Kasumi-1 (cell line): ENCODE results near the gene ANKRD33B.
A peak's percentile ranks its signal among the peaks of the same experiment; 100 is the strongest.
"Not testable (repeated sequence)": the region's sequence is repeated elsewhere in the genome, so short reads cannot be mapped to it uniquely, and the experiment has no call there.

Experiments
- DNase-seq, 2 experiments: peaks; one replicate each; lab custom pipeline; 2025; lab: John Stamatoyannopoulos, UW

Gene ANKRD33B

DNA sequence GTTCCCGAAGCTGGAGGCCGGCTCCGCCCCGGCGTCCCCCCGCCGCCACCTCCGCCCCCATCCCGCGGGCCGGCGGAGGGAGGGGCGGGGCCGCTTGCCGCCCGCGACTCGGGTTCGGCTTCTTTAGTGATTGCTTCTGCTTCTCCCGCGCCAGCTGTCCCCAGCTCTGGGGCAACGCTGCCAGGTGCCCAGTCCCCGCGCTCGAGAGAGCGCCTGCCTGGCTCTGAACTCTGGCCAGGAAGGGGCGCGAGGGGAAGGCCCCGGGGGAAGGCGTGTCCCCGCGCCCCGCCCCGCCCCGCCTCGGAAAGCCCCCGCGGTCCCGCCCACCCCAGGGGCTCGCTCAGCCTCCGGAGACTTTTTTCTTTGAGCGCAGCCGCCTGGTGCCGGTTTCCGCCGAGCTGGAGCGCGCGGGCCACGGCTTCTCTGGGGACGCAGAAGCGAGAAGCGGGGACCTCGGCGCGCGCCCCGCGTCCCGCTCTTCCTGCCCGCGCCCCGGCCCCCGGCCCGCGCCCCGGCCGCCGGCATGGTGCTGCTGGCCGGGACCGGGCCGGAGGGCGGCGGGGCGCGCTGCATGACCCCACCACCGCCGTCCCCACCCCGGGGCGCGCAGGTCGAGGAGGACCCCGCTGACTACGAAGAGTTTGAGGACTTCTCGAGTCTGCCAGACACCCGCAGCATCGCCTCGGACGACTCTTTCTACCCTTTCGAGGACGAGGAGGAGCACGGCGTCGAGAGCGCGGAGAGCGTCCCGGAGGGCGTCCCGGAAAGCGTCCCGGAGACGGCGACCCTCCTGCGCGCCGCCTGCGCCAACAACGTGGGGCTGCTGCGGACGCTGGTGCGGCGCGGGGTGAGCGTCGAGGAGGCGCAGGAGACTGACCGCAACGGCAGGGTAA, at the start of gene ANKRD33B:
ANKRD33B (plus strand) TSS at position 126 of the 893 bp plus-strand sequence; CDS start at position 524, 398 bp downstream.
- peak; percentile 61 to 65 for DNase-seq

DNA sequence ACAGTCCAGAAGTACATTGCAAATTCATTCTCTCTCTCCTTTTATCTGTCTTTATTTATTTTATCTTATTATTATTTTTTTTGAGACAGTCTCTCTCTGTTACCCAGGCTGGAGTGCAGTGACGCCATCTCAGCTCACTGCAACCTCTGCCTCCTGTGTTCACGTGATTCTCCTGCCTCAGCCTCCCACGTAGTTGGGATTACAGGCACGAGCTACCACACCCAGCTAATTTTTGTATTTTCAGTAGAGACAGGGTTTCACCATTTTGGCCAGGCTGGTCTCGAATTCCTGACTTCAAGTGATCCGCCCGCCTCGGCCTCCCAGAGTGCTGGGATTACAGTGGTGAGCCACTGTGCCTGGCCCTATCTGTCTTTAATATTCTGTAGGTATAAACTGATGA, 49.3 kb upstream of the ANKRD33B start:
- not testable (repeated sequence) for DNase-seq

DNA sequence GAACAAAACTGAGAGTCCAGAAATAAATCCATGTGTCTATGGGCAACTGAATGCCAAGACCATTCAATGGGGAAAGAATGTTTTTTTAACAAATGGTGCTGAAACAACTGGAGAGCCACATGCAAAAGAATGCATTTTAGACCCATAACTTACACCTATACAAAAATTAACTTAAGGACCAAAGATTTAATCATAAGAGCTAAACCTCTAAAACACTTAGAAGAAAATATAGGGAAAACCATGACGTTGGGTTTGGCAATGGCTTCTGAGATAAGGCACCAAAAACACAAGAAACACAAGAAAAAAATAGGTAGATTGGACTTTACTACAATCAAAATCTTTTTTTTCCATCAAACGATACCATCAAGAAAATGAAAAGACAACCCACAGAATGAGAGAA, 48.4 kb upstream of the ANKRD33B start:
- DNase-seq, result no peak

DNA sequence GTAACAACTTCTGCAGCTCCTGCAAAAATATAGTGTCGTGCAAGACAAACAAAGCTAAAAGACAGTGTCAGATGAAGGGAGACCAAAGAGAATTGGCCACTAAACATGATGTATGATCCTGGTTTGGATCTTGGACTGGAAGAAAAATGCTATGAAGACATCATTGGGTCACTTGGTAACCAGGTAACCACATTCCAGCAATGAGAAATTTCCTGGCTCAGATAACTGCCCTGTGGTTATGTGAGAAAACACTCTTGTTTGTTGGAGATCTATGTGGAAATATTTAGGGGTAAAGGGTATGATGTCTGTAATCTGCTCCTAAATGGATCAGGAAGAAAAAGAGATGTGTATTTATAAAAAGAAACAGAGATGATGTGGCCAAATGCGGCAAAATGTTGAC, 45.5 kb upstream of the ANKRD33B start:
- DNase-seq, result no peak

DNA sequence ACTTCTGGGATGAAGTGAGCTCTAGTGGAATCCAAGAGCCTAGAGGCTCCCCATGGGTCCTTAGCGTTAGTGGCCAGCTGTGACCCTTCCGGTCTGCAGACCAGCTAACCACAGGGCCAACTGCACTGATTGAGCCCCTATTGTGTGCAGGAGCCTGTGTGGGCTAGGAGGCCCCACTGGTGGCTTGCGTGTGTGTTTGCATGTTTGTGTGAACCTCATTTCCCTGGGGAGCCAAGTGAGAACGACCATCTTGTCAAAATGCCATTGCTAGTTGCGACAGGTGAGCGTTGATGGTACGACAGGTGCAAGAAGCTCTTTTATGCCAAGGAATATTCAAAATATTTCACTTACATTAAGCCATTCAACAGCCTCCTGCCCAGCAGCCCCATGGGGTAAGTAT, 44.1 kb upstream of the ANKRD33B start:
- DNase-seq, result no peak

DNA sequence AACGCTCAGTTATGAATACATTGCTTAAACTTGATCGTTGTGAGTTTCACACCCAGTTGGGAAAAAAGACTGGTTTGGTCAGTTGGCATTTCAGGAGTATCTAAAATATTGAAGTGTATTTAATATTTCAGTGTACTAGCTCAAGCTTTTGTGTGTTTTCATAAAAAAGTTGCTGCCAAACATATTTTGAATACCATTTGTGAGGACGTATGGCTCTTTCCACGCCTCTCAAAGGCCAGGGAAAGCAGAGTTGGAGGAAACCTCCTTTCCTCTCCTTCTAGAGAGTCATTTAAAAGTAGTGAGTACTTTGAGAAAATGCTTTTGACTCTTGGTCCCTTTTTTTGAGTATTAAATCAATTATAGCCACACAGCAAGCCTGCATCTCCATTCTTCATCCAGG, 43.2 kb upstream of the ANKRD33B start:
- no peak for DNase-seq

DNA sequence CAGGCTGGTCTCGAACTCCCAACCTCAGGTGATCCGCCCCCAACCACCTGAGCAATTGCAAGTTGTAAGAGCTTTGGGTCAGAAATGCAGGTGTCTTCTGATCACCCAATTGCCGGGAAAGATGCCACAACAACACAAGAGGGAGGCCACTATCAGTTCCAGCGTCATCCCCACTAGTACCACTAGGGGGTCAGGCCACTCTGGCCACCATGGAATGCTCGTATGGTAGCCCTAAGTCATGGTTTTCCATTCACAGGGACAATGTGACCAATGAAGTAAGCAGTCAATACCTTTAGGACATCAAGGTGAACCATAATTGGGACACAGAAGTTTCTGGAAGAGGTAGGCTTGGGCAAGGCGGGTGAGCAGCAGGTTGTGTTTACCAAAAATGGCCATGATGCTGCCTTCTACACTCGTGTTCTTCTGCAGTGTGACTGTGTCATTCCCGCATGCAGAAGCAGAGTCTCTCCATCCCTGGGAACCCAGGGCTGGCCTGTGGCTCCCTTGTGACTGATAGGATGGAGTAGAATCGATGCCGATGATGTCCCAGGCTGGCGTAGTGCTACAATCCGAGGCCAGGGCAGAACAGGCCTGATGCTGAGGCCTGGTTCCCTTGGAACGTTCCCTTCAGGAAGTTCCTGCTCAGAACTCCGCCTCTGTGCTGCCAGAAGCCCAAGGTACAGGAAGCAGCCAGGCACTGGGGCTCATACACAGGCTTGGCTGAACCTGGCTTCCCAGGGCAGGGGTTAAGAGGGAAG, 42.2 kb upstream of the ANKRD33B start:
- no peak for DNase-seq

DNA sequence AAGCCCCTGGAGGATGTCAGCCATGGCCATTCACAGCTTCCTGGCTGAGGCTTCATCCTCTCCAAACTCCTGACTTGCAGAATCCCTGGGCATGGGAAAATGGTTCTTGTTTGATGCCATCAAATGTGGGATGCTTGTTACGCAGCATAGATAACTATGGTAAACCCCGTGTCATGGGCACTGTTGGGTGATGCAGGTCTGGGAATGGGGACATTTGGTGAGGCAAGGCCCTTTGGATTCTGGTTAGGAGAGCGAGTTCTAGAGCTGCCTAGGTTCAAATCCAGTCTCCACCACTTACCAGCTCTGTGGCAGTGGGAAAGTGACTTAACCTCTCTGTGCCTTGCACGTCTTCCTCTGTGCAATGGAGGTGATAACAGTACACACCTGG, 41.7 kb upstream of the ANKRD33B start:
- no peak for DNase-seq

DNA sequence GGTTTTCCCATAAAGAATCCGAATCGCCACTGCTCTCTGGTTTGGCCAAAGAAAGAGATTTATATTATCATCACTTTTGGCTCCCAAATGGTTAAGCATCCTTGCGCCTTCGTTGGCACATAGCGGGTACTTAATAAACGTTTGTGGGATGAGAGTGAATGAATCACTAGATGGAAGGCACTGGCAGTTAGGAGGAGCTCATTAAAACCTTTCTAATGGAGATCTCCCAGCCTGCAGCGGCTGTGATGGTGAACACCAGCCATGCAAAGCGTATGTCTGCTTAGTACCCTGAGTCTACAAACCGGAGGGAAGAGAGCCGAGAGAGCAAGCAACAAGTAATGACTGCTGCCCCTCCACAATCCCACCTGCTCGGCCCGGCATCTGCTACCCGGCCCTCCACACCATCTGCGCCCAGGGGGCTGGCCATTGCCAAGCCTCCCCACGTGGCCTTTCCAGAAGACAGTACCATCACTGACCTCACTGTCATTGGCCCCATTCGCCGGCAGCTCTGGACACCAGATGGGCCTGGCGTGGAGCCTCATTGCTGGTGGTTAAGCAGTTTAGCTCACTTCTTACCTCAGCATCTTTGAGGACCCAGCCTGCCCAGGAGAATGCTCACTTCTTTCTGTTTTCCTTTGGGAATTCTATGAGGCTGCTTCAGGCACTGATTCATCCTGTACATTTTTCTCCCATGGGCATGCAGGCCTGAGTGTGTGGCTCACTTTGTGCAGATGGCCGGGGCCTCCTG, 39.3 kb upstream of the ANKRD33B start:
- DNase-seq, result no peak

DNA sequence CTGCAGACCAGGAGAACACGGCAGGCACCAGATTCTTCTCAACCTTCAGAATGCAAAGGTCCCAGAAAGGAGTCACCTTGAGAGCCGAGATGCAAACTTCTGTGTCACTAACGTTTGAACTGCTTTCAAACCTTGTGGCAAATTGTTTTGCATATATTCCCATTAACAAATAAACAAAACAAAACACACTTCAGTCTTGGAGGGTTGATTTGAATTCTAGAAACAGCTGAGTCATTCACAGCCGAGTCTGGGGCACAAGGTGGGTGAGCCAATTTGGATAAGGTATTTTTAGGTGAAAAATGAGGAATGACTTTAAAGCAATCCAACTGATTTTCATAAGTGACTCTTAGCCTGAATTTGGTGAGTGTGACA, 38.8 kb upstream of the ANKRD33B start:
- DNase-seq, result no peak

DNA sequence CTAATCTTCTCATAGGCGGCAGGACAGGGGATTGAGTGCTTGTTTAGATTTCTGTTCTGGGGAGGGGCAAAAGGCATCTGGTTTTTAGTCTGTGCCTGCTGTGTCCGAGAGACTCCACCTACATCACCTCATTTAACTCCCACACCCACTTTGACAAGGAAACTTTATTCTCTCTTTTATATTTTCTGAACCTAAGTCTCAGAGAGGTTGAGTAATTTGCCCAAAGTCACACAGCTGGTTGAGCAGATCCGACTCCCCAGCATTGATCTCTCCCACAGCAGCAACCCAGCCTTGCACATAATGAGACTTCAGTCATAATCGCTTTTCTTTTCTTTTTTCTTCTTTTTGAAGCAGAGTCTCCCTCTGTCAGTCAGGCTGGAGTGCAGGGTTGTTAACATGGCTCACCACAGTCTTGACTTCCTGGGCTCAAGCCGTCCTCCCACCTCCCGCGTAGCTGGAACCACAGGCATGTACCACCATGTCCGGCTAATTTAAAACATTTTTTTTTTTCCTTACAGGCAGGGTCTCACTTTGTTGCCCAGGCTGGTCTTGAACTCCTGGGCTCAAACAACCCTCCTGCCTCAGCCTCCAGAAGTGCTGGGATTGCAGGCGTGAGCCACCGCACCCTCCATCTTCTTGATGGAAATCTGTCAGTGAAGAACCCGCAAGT, 36.5 kb upstream of the ANKRD33B start:
- DNase-seq, result no peak

DNA sequence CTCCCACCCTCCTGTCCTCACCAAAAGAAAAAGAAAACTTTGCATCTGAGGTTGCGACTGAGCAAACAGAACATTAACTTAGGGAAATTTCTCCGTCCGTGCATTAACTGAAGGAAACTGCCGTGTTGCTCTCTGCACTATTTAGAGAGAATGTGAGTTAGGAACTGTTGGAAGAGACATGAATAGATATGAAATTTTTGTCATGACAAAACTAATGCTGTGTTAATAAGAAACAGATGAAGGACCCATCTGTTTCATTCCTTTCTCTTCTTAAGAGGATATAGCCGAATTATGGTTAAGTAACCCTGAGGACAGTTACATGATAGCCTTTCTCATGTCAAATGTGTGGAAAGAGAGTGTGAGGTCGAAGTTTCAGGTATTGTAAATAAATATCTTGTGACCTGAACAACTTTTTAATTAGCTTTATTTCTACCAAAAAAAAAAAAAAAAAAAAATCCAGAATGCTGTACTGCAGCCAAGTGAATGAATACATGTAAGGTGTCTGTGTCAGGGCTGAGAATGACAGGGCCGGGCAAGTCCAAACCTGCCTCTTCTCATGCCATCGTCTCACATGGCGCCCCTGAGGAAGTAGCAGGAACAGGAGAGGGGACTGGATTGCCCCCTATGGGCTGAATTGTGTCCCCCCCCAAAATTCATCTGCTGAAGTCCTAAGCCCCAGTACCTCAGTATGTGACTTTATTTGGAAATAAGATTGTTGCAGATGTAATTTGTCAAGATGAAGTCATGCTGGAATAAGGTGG, 35.6 kb upstream of the ANKRD33B start:
- DNase-seq, result no peak

DNA sequence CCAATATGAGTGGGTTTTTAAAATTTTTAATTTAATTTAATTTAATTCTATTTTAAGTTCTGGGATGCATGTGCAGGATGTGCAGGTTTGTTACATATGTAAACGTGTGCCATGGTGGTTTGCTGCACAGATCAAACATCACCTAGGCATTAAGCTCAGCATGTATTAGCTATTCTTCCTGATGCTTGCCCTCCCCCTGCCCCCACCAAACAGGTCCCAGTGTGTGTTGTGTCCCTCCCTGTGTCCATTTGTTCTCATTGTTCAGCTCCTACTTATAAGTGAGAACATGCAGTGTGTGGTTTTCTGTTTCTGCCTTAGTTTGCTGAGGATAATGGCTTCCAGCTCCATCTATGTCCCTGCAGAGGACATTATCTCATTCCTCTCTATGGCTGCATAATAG, 35.0 kb upstream of the ANKRD33B start:
- DNase-seq, result no peak

DNA sequence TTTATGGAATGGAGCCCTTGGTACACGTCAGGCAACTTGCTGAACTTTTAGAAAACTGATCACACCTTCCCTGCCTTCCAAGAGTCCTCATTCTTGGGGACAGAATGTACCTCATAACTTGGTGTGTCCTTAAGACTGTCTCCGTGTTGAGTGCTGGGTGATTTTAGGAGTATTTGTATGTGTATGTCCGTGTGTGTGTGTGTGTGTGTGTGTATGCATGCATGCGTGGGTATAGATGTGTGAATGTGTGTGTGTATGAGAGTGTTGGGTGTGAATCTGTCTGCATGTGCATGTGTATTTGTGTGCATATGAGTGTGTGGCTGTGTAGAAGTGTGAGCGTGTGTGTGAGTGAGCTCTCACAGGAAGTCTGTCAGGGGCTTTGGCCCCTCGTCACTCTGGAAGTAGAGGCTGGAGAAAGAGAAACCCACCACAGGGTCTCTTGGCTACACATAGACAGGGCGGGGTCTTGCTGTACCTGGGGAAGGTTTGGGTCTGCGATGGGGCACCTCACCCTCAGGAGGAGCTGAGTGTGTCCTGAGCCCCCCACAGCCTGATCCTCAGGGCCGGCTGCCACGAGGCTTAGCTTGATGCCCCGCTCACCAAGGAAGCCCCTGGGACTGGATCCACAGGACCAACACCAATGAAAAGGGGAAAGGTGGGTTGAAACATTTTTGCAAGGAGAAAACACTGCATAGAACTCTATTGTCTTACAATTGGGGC, 33.1 kb upstream of the ANKRD33B start:
- no peak for DNase-seq

DNA sequence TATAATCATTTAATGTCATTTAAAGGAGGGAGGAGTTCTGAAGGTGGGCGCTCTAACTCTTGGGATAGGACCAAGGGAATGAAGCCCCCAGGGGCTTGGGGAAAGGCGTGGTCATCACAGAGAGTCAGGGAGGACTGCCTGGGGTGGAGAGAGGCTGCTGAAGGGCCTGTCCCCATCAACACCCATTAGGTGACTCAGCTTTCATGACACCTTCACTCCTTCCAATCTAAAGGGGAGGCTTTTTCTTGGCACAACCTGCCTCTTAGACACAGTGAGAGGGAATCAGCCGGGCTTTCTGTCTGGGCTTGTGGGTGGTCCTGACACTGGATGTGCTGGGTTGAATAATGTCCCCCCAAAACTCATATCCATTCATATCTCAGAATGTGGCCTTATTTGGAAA, 31.4 kb upstream of the ANKRD33B start:
- DNase-seq, result no peak

DNA sequence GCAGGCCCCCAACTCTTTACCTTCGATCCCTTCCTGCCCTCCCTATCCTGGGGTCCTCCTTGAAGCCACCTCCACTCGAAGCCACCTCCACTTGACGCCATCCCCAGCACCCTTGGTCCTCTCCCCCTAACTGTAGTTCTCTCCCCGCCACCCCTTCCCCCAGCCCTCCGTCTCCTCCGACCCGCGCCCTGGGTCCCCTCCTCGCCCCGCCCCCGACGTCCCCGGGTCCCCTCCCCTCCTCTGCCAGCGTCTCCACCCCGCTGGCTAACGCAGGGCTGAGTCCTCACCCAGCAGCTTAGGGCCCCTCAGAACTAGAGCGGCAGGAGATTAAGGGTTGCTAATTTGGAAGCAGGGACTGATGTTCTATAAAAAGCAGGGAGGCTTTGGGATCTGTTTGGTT, 30.6 kb upstream of the ANKRD33B start:
- no peak for DNase-seq

DNA sequence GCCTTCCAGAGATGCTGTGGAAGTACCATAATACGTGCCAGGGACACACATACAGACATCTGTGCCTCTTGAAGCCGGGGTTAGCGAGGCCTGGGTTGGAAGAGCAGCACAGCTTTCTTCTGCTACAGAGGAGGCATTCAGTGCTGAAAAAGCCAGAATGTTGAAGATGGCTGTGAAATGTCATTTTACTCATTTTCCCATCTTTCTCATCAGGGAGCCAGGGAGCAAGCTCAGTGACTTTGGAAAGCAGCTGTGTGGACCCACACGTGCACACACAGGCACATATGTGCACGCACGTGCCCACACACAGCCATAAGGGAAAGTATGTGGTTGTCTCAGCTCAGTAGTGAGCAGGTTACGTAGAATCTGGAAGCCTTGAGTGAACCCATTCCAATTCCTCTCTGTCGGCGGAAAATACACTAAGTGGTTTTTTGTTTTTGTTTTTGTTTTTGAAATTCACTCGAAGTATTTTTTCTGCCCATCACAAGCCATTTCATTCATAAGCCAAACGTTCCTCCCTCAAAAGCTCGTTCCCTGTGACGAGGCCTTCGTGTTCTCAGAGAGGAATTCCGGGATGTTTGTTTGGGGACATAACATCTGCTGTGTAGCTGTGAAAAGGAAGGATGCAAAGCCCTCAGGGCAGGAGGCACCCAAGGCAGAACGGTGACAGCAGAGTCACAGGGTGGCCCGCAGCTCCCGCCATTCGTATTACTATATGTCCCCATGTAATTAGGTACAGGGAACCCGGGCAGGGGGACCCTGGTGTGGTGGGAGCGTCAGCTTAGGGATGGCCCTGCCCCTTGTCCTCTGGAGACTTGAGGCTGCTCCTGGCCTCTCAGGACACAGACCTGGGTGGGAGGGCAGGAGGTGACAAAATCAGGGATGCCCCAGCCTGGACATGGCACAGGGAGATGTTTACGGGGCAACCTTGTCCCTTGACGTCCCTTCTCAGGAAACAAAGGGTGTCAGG, 29.0 kb upstream of the ANKRD33B start:
- DNase-seq, result no peak

DNA sequence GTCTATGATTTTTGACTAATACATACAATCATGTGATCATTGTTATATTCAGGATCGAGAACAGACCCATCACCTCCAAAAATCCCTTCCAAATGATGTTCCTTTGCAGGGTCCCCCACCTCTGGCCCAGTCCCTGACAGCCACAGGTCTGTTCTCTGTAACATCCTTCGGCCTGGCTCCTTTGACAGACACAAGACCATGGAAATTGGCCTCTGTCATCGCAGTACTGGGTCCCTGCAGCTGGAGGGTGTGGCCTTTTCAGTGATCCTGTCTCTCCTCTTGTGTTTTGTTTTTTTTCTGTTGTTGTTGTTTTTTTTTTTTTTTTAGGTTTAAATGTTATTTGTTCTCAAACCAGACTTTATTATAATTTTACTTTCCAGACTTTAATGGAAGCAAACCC, 27.4 kb upstream of the ANKRD33B start:
- no peak for DNase-seq

DNA sequence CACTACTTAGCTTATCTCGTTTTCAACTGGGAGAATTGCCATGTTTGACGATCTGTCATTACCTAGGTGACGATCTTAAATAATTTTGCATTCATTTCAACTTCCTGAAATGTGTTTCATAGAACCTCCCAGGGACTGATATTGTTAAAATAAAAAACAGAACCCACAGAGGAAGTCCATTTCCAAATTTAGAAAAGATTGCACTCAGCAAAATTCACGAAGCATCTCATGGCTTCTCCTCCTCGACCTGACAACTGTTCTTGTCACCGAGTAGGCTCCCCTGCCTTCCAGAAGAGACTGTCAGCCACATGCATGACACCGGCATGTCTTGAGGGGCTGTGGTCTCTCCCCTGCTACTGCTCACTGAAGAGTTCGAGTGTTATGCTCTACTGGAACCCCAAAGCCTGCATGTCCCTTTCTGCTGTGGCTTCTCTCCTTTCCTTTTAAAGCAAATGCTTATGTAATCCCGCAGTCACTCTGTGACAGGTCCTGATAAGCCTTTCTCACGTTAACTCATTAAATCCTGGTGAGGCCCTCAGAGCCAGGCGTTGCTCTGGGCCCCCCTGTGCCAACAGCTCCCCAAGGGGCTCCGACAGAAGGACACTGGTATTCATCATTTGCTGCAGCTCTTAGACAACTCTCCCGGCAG, 26.8 kb upstream of the ANKRD33B start:
- peak; percentile 59 to 66 for DNase-seq
